Right renal pelvis (tissue), 4 donors: ENCODE results near the gene FFAR1. TPM values are rescaled to one million over a fixed set of nuclear protein-coding genes. Genes with fewer than 3 reads are reported as not detected.

Experiments used
- DNase-seq, 4 donors: peaks; one replicate each; pipeline ENCODE4 v3.0.0-alpha.2; 2013; ENCODE audit warnings: low read depth in 4 of 4, low spot score in 3 of 4, missing footprints in 1 of 4
- polyA plus RNA-seq, 4 donors: library from polyadenylated mRNA; unstranded; fragments of 120-200 nt; gene quantifications; one replicate each; pipeline ENCODE4 v1.2.1, GENCODE V29; 2013; ENCODE audit not compliant: insufficient read length in 4 of 4

The FFAR1 gene
- polyA plus RNA-seq, 4 donors = 0.22 to 0.57 (median 0.33) TPM

DNA sequence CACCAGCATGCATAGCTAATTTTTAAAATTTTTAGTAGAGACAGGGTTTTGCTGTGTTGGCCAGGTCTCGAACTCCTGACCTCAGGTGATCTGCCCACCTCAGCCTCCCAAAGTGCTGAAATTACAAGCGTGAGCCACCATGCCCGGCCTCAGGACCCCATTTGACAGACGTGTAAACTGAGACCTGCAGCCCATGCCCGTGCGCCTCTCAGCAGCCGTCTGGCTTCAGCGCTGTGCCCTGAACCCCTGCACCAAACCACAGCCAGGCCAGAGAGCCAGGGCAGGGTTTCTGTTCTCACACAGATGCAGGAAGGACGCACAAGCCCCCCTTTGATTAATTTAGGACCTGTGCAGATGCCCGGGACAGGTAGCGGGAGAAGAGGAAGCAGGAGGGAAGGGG is 7.3 kb upstream of the FFAR1 start:
- no peak for DNase-seq

DNA sequence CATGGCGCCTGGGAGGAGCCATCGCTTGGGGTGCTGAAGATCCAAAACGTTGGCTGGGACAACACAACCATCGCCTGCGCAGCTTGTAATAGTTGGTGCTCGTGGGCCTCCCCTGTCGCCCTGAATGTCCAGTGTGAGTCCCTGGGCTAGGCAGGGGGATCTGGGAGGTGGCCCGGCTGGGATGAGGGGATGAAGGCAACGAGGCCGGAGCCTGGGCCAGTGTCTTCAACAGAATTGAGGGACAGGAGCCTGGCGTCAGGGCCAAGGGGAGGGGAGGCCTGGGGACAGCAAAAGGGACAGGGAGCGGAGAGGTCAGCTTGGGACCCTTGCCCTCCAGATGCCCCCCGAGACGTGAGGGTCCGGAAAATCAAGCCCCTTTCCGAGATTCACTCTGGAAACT is 6.7 kb upstream of the FFAR1 start:
- no peak for DNase-seq

DNA sequence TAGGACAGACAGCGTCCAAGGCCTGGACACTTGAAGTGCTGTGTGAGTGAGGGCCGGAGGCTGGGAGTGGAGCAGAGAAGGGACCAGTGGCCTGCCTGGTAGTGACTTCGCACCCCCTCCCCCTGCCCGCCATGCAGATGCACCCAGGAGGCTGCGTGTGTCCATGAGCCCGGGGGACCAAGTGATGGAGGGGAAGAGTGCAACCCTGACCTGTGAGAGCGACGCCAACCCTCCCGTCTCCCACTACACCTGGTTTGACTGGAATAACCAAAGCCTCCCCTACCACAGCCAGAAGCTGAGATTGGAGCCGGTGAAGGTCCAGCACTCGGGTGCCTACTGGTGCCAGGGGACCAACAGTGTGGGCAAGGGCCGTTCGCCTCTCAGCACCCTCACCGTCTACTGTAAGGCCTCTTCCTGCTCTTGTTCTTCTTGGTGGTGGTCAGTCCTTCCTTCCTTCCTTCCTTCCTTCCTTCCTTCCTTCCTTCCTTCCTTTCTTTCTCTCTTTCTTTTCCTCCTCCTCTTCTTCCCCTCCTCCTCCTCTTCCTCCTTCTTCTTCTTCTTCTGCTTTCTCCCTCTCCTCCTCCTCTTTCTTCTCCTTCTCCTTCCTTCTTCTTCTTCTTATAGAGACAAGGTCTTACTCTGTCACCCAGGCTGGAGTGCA is 6.0 kb upstream of the FFAR1 start:
- no peak for DNase-seq

- DNase-seq = no peak
Measured at GRCh38 chr19:35342430-35342829, 5.3 kb upstream of the FFAR1 start.

DNA sequence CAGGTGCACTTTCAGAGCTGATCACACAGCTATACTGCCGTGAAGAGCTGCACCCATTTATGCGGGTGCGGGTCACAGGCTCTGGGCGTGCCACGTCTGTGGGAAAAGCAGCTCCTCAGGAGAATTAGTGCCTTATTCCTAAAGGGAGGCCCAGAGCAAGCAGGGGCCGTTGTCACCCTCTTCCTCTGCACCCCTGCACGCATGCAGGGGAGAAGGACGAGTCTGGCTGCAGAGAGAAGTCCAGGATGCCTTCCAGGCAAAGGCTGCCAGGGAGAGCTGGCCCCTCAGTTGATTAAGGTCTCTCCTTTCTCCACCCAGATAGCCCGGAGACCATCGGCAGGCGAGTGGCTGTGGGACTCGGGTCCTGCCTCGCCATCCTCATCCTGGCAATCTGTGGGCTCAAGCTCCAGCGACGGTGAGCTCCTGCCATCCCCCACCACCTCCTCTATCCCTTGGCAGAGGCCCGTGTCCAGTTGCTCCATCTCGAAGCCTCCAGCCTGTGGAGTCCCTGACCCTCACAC is 3.1 kb upstream of the FFAR1 start:
- no peak for DNase-seq

DNA sequence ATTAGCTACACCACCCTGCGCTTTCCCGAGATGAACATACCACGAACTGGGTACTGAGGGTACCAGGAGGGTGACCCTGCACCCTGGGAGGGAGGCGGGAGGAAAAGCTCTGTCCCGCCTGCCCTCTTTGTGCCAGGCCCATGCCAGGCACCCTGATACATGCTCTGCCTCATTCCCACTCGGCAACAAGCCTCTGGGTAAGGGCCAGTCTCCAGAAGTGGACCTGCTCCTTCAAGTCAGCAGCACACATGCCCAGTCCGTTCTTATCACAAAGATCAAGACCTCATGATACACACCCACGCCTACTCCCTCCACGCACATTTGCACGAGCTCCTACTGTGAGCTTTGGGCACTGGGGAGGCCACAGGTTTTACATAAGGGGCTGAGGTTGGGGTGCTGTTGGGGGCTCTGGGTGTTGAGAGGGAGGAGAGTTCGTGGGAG is 2.0 kb upstream of the FFAR1 start:
- DNase-seq = no peak

DNA sequence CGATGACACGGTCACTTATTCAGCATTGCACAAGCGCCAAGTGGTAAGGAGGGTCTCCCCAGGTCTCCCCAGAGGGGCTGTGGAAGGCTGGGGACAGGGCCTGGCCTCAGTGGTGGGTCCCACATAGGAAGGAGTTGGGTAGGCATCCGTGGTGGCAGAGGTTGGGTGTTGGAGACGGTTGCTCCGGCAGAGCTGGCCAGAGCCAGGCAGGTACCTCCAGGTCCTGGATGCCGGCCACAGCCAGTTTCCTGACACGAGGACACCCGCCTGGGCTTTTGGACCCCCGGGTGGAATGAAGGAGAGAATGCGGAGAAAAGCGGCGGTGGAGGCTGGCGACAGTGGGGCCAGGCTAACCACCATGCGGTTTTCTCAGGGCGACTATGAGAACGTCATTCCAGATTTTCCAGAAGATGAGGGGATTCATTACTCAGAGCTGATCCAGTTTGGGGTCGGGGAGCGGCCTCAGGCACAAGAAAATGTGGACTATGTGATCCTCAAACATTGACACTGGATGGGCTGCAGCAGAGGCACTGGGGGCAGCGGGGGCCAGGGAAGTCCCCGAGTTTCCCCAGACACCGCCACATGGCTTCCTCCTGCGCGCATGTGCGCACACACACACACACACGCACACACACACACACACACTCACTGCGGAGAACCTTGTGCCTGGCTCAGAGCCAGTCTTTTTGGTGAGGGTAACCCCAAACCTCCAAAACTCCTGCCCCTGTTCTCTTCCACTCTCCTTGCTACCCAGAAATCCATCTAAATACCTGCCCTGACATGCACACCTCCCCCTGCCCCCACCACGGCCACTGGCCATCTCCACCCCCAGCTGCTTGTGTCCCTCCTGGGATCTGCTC is 1.3 kb upstream of the FFAR1 start:
- no peak for DNase-seq

GRCh38 chr19:35347930-35348298 is 212 bp downstream of the FFAR1 start:
- no peak for DNase-seq

- DNase-seq = no peak
Measured at GRCh38 chr19:35348911-35349611, 1.4 kb downstream of the FFAR1 start.

DNA sequence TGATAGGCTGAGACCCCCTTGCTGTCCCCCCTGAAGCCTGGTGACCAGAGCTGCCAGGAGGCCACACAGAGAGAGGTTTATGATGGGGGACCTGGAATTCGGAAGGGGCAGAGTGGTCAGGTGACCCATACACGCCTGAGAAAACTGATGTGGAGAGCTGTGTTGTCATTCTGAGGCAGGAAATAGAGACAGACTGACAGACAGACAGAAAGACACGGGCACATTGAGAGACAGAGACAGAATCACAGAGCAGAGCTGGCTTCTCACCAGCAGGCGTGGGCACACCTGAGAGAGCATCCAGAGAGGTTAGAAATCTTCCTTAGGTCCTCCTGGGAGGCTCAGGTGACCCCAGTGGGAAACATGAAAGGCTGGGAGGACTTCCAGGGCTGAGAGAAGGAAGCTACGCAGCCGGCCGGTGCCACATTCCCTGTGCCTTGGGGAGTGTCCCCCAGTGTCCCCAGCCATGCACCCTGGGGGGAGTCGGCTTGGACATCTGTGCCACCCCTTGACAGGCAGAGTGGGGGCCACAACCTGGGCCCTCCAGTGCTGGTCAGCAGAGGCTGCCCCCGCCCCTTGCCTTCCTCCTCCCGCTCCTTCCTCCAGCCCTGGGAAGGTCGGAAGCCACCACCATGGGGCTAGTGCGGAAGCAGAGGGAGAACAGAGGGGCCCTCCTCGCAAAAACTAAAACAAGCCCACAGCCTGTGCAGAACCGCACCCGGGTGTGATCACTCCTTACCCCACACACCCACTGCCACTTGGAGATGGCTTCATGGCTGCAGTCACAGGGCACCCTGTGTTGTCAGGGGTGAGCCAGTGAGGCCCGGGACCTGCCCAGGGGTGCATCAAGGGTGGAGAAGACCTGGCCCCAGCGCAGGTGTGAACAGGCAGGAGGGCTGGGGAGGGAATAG is 2.2 kb downstream of the FFAR1 start:
- no peak for DNase-seq

DNA sequence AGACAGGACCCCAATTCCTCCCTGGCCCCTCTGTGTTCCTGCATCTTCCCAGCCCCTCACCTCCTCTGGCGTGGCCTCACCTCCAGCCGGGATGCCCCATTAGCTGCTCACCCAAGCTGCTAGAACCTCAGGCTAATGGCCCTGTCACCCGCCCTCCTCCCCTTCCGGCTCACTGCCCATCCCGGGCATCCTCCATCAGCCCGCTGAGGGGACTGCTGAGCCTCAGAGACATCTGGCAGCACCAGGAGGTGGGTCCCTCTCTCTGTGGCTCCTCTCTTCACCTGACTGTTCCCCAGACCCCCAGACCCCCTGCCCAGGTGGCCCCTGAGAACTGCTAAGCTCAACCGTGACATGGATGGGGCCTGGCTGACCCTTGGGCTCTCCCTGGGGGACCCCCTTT is 2.9 kb downstream of the FFAR1 start:
- peak in 2 of 4 donors; percentile 18 to 19 for DNase-seq

GRCh38 chr19:35351411-35352176 is 3.9 kb downstream of the FFAR1 start:
- no peak for DNase-seq

- no peak for DNase-seq
Measured at GRCh38 chr19:35352177-35352447, 4.4 kb downstream of the FFAR1 start.

DNA sequence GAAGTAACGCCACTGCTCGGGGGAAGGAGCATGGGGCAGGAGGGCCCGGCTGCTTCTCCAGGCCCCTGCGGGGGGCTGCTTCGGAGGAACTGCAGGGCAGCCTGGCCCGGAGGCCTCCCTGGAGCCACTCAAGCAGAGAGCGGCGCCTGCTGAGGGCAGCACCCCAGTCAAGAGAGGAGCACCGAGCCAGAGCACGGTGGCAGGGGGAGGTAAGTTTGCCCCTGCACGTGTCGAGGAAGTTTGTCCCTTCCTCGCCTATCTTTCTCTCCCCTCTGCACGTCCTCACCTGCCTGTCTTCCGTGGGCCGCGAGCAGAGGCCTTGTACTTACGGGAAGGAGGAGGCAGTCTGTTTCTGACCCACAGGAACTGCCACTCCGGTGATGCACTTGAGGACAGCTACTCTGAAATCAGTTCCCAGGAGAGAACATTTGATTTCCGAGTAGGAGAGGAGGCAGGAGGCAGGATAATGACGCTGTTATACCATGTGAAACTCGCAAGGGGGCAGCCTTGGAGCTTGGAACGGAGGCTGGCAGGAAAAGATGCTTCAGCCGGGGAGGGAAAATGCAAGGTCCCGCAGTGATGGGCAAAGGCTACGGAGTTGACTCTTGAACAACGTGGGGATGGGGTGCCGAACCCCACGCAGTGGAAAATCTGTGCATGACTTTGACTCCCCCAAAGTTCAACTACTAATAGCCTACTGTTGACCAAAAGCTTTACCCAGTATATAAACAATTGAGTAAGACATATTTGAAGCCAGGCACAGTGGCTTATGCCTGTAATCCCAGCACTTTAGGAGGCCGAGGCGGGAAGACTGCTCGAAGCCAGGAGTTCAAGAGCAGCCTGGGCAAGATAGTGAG is 5.0 kb downstream of the FFAR1 start:
- peak; percentile 46 to 71 (median 60) for DNase-seq

DNA sequence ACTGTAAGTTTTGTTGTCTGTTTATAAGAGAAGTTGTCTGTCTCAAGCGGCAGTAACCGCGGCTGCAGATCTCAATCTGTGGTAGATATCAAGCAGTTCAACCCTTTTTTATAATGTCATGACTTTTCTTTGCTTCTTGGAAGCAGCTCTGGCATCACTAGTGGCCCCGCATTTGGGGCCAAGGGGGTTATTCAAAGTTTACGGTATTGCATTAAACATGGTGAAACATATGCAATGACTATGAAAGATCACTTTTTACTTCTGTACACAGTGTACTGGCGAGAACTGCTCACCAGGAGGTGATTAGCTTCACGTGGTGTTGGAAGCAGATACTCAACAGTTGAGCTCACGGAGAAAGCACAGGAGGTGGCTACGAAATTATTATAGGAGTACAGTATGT is 5.9 kb downstream of the FFAR1 start:
- DNase-seq = no peak

DNA sequence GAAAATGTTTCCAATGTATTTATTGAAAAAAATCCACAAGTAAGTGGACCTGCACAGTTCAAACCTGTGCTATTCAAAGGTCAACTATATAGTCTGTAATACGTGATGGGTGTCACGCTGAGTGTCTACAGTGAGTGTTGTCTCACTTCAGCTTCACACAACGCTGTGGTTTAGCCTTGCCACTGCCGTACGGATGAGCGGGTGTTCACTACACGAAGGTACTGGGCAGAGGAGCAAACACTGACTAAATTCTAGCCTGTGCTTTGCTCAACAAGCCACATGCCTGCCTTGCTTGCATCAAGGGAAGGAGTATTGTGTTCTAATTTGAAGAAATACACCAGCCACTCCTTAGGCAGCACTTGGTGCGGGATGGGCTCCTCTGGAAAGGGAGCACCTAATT is 7.2 kb downstream of the FFAR1 start:
- DNase-seq = no peak

DNA sequence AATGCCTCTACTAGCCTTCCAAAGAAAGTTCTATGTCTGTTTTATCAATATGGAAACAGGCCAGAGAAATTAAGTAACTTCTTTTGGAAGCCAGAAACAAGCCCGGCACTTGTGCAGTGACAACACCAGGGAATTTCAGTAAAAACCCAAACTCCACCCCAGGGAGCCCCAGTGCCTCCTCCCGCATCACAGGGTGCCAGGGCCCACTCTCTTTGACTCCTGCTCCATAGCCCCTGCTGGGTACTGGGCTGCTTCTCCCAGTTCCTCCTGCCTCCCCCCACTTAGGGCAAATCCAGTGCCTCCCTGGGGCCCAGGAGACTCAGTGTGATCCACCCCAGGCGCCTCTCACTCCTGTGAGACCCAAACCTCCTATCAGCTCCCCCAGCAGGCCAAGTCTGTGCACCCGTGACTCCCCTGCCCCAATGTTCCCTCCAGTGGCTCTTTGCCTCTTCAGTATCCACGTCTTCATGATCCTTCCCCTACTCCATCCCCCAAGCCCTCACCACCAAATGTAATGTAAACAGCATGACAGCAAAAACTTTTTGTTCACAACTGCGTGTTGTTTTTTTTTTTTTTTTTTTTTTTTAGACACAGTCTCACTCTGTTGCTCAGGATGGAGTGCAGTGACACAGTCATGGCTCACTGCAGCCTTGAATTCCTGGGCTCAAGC is 8.2 kb downstream of the FFAR1 start:
- DNase-seq = no peak

- no peak for DNase-seq
Measured at GRCh38 chr19:35357867-35358573, 10.3 kb downstream of the FFAR1 start, which contains the start of gene FFAR3. TSS of gene FFAR3 (plus strand) at chr19:35358460. CDS start at chr19:35358891, 431 bp downstream.
